HT-29 (cell line): ENCODE measurements around the gene FAM169A. TPM values are rescaled to one million over a fixed set of nuclear protein-coding genes. Genes with fewer than 3 reads are reported as not detected.
"Not testable (repeated sequence)": the region's sequence is repeated elsewhere in the genome, so short reads cannot be mapped to it uniquely, and the experiment has no call there.

Experiments used
- DNase-seq: peaks from one replicate; pipeline ENCODE4 v3.0.0-alpha.2; 2015; ENCODE audit warnings: low spot score
- total RNA-seq: library from RNA; depleted of rRNA; stranded (reverse); fragments of >200 nt; shearing (Covaris generic); gene quantifications from 2 replicates; pipeline ENCODE4 v1.2.3, GENCODE V29; 2014

Gene FAM169A
- total RNA-seq, 1 experiment from 2014 or later: 0.33 TPM

GRCh38 chr5:74870299-74871067 lies 4.3 kb upstream of the FAM169A start:
- DNase-seq: no peak

- not testable (repeated sequence) for DNase-seq
Measured at GRCh38 chr5:74869414-74869813, 3.2 kb upstream of the FAM169A start.

DNA sequence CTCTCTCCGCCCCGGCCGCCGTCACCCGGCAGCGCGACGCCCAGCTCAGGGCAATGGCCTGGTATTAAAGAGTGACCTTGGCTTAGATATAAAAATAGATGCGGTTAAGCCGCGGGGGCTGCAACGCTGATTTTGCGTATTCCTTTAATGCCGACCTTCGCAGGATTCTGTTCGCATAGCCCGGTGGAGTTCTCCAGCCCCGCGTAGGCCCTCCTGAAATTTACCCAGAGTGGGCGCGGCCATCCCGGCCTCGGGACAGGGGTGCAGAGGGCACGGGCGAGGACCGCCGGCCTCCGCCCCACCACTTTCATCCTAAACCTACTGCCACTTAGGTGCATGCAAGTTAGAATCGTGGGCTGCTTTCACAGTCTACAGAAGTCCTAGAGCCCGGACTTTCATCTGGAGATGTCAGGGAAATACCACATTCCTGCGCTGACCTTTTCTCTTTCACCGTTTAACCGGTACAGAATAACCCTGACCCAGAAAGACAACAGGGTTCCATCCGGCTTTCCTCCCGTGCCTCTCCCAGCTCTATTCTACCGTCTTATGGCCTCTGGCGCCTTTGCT lies 492 bp upstream of the FAM169A start:
- no peak for DNase-seq

DNA sequence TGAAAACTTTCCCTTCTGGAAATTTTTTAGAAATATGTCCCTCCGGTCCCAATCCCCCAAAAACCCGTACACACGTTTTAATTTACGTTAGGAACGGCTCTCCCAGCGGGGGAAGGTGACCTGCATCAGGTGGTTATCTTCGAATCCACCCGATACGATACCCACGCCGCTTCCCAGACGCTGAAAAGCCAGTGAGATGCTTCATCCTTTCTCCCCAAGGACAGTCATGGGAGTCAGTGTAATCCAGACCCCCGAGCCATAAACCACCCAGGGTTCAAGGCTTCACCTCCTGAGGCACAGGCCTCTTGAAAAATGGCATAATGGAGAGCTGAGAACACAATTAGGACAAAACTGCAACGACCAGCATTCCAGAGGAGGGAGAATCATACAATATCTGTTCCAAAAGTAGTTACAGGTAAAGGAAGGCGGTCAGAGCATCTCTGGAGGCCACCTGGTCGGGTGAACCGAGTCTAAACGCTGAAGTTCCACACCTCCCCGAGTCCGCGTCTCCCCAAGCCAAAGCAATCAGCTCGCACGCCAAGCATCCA lies 857 bp downstream of the FAM169A start:
- no peak for DNase-seq

DNA sequence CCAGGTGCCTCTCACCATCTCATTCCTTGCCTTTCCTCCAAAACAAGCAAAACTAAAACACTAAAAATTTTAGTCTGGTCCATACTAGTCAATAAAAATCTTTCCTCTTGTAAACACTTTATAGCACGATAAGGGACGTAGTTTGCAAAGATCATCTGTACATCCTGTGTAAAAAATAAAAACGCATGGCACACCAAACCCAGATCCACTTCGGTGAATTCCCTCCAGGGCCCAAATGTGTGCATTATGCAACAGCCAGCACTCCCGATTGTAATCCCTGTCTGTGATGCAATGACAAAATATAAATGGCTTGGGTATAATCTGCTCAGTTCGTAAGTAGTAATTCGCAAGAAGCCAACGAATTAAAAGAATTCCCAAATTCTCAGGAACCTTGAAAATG lies 1.4 kb downstream of the FAM169A start:
- no peak for DNase-seq

- no peak for DNase-seq
Measured at GRCh38 chr5:74863726-74864125, 2.5 kb downstream of the FAM169A start.

- DNase-seq: no peak
Measured at GRCh38 chr5:74862221-74862620, 4.0 kb downstream of the FAM169A start.

GRCh38 chr5:74856975-74857374 lies 9.2 kb downstream of the FAM169A start:
- not testable (repeated sequence) for DNase-seq

DNA sequence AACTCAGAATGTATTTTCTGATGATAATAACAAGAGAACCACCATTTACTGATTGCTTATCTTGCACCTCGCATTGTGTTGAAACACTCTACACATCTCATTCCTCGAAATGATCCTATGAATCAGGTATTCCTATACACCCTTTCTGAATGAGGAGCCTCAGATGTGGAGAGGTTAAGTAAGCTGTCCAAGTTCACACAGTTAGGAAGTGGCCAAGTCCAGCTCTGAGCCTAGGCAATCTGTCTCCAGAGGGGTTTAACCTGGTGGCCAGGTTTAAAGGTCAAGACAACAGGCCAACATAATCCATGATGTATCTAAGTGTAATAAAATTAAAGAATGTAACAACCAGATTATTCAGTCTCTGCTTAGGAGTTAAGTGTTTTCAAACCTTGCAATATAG lies 12.9 kb downstream of the FAM169A start:
- no peak for DNase-seq

- no peak for DNase-seq
Measured at GRCh38 chr5:74851684-74852353, 14.4 kb downstream of the FAM169A start.

DNA sequence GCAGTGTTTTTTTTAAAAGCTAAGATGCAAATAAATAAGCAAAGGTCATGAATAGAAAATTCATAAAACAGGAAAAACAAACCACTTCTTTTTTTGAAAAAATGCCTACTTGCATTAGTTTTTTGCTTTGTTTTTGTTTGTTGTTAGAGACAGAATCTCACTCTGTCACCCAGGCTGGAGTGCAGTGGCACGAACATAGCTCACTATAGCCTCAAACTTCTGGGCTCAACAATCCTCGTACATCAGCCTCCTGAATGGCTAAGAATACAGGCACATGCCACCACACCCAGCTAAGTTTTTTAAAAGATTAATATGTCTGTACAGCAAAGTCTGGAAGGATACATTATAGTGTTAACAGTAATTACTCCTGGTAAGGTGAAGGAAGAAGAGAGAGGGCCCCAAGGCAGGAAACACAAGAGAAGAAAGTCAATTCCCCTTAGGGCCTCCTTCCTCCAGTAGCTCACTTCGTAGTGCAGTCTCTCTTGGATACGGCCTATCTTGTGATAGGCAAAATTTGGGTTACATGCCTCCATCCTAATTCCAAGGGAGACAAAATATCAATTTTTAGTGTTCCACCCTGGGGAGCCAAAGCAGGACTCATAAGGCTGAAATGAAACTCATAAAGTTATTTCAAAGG lies 15.3 kb downstream of the FAM169A start:
- no peak for DNase-seq

- DNase-seq: no peak
Measured at GRCh38 chr5:74850030-74850429, 16.2 kb downstream of the FAM169A start.

DNA sequence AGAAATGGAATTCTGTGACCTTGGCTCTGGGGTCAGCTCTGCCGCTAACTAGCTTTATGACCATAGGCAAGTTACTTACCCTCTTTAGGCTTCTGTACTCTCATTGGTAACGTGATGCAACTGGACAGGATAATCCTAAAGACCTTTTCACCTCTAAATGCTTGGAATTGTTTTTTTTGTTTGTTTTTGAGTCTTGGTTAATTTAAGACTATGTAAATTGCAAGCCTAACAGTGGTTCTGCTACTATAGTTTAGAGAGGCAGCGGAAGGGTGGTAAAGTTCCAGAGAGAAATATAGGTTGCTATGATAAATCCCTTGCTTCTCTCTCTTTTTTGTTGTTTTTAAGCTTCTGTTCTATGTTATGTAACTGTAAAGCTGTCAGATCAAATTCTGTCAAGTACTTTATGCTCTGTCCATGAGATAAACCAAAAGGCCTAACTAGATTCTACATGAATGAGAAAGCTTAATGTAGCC lies 17.6 kb downstream of the FAM169A start:
- DNase-seq: no peak

DNA sequence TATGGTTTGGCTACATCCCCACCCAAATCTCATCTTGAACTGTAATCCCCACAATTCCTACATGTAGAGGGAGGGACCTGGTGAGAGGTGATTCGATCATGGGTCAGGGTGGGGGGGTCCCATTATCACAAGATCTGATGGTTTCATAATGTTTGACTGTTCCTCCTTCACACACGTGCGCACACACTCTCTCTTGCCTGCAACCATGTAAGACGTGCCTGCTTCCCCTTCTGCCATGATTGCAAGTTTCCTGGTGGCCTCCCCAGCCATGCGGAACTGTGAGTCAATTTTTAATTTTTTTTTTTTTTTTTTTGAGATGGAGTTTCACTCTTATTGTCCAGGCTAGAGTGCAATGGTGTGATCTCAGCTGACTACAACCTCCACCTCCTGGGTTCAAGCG lies 27.0 kb downstream of the FAM169A start:
- DNase-seq: no peak

GRCh38 chr5:74838262-74838661 lies 27.9 kb downstream of the FAM169A start:
- DNase-seq: no peak

DNA sequence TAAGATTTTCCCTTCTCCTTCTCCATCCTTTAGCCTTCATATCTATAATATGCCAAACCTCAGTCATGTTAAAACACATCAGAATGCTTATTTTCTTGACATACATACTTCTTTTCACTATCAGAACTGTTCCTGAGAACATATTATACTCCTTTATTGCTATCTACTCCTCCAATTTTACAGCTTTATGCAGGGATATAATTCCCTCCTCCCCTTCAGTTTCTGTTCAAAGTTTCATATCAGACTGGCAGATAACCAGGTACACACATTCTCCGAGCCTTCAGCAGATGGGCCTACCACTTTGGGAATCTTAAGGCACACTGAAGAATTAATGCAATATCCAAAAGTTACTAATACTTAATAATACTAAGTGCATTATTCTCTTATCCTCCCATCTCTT lies 29.1 kb downstream of the FAM169A start:
- DNase-seq: no peak

DNA sequence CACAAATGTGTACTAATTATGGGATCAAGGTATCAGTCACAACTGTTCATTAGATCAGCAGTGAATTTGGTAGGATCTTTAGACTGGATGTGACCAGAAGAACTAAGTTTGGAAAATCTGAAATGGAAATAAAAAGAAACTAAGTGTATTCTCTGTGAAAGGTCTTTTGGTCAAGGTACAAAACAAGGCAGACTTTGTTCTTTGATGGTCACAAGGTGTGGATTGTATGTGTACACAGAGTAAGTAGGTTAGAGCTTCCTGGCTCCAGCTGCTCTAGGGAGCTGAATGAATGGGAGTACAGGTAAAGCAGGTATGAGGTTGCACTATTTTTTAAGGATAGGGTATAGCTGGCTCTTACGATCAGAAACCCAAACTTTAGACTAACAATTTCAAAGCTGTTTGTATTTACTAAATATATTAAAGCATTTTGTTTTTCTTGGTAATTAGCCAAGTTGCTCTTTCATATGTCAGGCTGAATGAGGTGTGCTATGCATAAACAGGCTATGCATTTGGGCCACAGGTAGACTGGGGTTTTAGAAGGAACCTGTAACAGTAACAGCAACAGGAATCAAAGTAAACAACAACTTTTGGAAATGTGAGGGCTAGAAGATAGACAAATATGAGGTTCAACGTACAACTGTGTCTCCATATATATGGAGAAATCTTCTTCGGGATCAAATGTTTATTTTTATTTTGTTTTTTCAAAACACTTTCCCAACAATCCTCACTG lies 32.5 kb downstream of the FAM169A start:
- DNase-seq: peak; percentile 68

DNA sequence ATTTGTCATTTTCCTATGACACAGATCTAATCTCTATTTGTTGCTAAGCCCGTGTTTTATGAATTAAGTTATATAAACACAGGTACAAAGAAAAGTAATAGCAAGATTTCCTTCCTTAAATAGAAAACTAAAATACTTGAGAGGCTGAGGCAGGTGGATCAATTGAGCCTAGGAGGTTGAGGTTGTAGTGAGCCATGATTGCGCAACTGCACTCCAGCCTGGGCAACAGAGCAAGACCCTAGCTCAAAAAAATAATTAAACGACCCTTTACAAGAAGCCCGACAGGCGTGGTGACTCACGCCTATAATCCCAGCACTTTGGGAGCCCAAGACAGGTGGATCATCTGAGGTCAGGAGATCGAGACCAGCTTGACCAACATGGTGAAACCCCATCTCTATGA lies 36.8 kb downstream of the FAM169A start:
- DNase-seq: no peak

DNA sequence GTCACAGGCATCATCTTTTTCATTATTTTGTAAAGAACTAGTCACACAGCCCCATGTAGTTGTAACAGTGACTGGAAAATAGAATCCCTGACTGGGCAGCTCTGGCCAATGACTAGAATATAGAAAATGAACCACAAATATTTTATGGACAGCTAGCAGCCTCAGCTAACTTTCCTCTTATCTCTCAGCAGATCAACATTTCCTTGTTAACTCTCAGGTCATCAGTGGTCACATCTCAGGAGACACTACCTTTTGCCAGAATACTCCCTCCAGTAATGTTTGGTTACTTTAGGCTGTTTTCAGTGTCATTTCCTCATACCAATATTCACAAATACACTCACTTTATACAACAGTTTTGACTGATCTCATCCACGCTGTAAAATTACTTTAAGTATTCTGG lies 43.9 kb downstream of the FAM169A start:
- DNase-seq: peak; percentile 11

DNA sequence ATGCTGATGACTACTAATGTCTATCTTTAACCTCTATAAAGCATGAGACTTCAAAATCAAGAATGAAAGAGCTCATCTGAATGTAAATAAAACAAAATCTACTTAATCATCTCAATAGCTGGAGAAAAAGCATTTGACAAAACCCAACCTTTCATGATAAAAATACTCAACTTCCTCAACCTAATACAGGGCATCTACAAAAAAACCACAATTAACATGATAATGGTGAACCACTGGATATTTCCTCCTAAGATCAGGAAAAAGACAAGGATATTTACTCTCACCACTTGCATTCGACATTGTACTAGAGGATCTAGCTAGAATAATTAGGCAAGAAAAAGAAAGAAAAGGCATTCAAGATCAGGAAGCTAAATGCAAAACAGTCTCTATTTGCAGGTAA lies 49.3 kb downstream of the FAM169A start:
- DNase-seq: no peak

GRCh38 chr5:74810915-74811314 lies 55.3 kb downstream of the FAM169A start:
- DNase-seq: no peak
